ENCODE data around the gene TNFRSF18.

Gene TNFRSF18

GRCh38 chr1:1210726-1211540, 4.5 kb upstream of the TNFRSF18 start:
- no peak for DNase-seq

DNA sequence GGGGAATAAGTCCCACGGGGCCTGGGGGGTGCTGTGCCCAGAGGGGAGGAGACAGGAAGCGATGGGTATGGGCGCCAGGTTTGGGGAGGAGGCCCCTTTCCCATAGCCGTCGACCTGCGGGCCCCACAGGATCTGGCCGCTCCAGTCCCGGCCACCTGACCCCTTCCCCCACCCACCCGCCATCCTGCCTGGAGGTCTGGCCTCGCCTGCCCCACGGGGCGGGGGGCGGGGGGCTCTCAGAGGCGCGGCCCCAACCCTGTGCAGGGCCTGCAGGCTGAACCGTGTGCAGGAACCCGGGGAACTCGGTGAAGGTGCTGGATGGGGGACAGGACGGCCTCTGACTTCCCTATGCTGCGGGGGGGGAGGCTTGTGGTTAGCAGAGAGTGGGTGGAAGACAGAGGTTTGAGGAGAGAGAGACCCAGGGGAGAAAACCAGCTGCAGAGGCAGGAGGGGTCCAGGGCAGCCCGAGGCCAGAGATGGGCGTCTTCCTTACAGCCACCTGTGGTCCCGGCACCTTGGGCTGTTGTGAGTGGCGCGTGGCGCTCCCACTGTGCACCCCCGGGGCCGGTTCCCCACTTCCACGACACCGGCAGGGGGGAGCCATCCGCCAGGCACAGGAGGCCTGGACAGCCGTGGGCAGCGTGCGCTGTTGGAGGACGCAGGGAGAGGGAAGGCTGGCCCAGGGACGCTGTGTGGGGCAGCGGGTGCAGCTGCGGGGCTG, 2.5 kb upstream of the TNFRSF18 start:
- DNase-seq = no peak

DNA sequence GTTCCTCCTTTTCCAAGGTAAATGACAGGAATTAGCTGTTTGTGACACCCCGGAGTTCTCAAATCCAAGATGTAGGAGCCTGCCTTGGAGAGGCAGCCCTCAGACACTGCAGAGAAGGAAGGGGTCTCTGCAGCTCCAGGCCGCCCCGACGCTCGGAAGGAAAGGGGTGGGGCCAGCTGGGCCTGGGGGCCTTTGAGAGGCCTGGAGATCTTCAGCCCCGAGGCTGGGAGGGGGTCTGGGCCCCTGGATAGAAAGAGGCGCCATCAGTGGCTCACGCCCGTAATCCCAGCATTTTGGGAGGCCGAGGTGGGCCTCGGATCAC, 1.1 kb upstream of the TNFRSF18 start:
- DNase-seq = no peak

GRCh38 chr1:1206966-1207531, 657 bp upstream of the TNFRSF18 start:
- no peak for DNase-seq

DNA sequence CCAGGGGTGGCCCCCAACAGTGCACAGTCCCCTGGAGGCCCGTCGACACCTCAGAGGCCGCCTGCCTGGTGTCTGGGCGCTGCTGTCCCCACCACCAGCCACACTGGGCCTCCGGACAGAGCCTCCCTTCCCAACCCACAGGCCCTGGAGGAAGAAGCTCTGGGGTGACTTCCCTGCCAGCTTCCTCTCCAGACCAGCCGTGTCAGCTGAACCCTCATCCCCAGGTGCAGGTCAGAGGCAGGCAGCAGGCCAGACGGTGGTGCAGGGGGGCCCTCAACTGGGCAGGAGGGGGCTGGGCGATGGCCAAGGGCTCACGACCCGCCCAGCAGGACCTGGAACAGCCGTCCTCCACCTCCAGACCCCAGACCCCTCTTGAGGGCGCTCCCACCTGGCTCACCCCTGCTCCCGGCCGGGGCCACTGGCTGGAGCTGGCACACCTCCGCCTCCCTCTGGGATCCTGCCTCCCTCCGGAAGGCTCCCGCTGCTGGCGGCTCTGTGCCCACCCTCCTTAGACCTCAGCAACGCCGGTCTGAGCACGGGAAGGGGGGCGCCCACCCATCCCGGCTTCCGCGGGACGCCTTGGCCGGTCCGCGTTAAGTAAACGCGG, 520 bp downstream of the TNFRSF18 start:
- DNase-seq = no peak

DNA sequence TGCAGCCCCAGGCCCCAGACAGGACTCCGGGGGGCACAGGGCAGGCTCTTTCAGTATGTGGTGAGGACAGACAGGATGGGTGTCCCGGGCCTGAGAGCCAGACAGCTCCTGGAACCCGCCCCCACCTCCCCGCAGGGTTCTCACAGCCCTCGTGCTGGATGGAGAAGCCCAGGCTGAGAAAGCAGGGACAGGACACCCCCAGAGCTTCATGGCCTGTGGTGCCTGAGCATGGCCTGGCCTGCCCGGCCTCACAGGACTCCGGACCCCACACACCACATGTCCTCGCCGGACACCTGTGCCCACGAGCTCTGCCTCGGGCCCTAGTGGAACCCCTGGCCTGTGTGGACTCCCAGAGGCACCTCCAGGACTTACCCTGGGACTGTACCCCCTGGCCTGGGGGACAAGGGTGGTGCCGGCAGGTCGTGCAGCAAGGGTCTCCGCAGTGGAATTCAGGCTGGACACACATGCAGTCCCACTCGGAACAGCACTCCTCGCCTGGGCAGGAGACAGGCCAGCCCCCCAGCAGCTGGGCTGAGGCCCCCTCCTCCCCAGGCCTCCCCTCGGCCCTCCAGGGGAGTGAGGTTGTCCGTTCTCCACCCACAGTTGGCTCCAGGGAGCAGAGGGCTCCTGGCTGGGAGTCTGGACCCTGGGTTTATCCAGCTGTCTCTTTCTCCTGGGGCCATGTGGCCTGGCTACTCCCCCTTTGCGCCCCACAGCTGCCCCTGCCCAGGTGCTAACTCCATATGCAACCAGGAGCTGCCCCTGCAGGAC, 1.2 kb downstream of the TNFRSF18 start:
- no peak for DNase-seq

- DNase-seq = no peak
These were observed 1.9 kb downstream of the TNFRSF18 start for GRCh38 chr1:1204425-1204920.

GRCh38 chr1:1203561-1204424, 2.6 kb downstream of the TNFRSF18 start:
- DNase-seq = no peak

GRCh38 chr1:1202831-1203560, 3.4 kb downstream of the TNFRSF18 start:
- DNase-seq = no peak

DNA sequence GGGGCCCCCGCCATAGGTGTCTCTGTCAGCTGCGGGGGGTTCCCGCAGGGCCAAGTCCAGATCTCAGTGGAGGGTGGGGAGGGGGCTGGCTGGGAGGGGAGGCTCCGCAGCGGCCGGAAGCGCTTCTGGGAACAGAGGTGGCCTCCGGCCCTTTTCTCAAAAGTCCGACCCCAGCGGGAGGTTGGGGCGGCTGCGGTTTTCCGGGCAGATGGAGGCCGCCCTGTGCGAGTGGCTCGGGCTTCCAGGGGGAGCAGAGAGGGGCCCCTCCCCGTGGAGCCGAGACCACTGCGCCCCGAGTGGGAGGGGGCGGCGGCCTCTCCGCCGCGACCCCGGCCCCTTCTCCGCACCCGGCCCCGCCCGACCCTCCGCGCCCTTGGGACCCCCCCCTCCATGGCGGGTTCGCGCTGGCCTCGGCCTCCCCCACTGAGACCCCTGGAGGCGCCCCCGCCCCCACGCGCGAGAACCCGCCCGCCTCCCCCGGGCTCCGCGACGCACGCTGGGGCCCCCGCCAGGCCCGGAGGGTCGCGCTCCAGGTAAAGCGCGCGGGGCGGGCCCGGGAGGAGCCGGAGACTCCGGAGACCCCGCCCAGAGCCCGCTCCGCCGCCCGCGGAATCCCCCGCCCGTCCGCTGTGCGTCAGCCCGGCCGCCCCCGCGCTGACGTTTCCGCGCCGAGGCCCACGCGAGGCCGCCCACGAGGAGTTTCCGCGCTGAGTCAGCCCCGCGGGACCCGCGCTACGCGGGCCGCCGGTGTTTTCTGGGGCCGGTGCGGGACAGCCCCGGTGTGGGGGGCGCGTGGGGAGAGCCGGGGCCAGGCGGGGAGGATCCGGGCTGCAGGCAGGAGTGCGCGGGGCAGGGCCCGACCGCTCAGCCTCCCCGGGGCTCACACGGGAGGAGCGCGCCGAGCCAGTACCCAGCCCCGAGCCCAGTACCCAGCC, 5.2 kb downstream of the TNFRSF18 start:
- no peak for DNase-seq

GRCh38 chr1:1199961-1200875, 6.2 kb downstream of the TNFRSF18 start:
- no peak for DNase-seq

GRCh38 chr1:1199141-1199960, 7.0 kb downstream of the TNFRSF18 start:
- DNase-seq = no peak

DNA sequence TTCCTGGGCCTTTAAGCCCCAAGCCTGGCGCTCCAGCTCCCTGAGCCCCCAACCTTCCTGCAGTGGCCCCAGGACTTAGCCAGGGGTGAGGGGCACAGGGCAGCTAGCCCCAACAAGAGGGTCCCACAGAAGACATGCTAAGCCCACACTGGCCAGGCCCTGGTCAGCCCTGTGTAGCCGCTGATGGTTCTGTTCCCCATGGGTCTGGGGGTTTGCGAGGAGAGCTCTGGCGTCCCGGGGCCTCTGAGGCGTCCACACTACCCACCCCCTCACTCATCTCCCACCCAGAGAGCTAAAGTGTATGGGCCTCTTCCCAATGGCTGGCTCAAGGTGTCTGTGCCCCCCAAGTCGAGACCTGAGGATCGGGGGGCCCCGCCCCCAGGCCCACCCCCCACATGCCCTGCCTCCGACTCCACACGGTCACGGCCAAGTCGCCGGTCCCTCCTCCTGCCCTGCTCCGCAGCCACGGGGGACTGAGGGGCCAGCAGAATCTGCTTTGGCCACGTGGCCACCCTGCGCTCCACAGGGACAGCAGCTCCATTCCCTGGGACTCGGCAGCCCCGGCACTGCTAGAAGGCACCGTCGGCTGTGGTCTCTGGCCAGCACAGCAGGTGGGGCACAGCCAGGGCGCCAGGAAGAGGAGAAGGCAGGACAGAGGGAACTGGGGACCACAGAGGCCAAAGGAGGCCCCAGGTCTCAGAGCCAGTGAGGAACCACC, 7.8 kb downstream of the TNFRSF18 start:
- DNase-seq = no peak

- DNase-seq = no peak
These were observed 8.6 kb downstream of the TNFRSF18 start for GRCh38 chr1:1197551-1198422.

- no peak for DNase-seq
These were observed 9.2 kb downstream of the TNFRSF18 start for GRCh38 chr1:1197188-1197500.

Measured in cortex of kidney (tissue), 1 donor.